ENCODE results near the gene CXCL11. TPM values are rescaled to one million over a fixed set of nuclear protein-coding genes. Genes with fewer than 3 reads are reported as not detected.
"Not testable (repeated sequence)": the region's sequence is repeated elsewhere in the genome, so short reads cannot be mapped to it uniquely, and the experiment has no call there.

Gene CXCL11
- total RNA-seq, 2 donors from 2014 or later: 2.5 TPM; not detected in 1

DNA sequence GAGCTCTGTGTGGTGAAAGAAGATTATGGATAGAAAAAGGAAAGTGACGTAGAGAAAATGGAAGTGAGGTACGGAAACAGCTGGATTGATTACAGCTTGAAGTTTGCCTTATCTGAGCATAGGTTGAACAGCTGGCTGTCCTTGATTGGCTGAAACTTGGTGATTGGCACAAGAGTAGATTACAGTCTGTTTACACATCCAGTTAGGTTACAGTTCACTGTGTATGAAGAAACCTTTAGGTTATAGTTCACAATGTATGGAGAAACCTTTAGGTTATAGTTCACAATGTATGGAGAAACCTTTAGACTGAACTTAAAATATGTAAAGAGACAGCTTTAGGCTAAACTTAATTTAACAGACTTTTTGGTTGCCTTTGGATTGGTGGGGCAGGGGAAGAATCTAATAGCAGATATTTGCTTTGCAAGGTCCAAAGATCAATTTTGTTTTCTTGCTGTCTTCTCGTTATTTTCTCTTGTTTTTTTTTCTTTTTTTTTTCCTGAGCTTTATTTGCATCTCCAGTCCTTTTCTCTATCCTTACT lies 23.1 kb upstream of the CXCL11 start:
- no peak for DNase-seq (ENCODE audit: low spot score)

DNA sequence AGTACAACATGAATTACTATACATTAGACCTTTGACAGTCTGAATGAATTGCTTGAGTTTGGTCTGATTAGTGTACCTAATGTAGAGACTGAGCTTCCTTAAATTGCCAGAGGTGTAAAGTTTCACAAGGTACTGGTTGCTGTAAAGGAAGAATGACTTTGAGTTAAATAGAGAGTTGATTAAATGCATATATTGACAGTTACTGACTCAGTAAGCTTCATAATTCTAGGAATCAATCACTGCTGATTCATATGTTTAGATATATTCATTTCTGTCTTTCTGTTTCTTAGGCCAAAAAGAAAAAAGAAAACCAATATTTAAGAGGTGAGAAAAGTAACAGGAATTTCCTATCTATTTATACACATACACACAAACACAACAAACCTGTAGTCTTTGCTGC lies 22.4 kb upstream of the CXCL11 start:
- Mint-ChIP-seq H3K9me3 (no peaks in the 10 kb centered on the region), H3K27ac (peak overlapping the region; percentile 11 to 92), H3K27me3 (peaks cover 11 to 28% of the 10 kb centered on the region in 2 donors), H3K4me3 (peak overlapping the region; percentile 70), H3K4me1 (ENCODE audit: low read depth in 2 of 2) (peaks cover 28 to 70% of the 10 kb centered on the region in 2 donors), H3K36me3 (peaks cover 4% of the 10 kb centered on the region)
- peak; percentile 75 to 86 for ATAC-seq
- no peak for DNase-seq (ENCODE audit: low spot score)

More for the DNA sequence above, 23.1 kb upstream of the CXCL11 start:
- Mint-ChIP-seq H3K36me3 (peaks cover 4% of the 10 kb centered on the region), H3K27me3 (peaks cover 6 to 24% of the 10 kb centered on the region in 2 donors), H3K4me1 (ENCODE audit: low read depth in 2 of 2) (peaks cover 28 to 66% of the 10 kb centered on the region in 2 donors), H3K27ac (peak overlapping the region; percentile 11 to 92), H3K4me3 (peak overlapping the region; percentile 70), H3K9me3 (no peaks in the 10 kb centered on the region)
- peak; percentile 43 to 49 for ATAC-seq

DNA sequence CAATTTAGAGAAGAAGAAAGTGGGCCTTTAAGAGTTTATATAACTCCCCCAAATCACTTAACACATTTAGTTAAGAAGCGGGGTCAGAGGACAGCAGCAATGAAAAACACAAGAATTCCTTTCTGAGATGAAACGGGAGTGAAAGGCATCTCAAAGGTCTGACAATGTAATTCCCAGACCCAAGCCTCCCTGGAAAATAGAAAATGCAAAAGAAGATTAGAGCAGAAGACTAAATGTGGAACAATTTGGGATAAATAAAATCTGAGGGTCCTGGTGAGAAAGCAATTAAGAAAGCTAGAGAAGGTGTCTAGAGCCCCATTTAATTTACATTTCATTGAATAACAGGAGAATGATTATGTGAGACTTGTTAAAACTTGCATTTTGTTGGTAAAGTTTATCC lies 19.6 kb upstream of the CXCL11 start:
- DNase-seq (ENCODE audit: low spot score) (no peak), ATAC-seq (no peak)
- Mint-ChIP-seq H3K9me3 (no peaks in the 10 kb centered on the region), H3K27me3 (peaks cover 11 to 20% of the 10 kb centered on the region in 2 donors), H3K27ac (peak overlapping the region; percentile 49 to 72), H3K4me3 (peak overlapping the region; percentile 66), H3K4me1 (ENCODE audit: low read depth in 2 of 2) (peaks cover 21 to 54% of the 10 kb centered on the region in 2 donors), H3K36me3 (peaks cover 4% of the 10 kb centered on the region)

DNA sequence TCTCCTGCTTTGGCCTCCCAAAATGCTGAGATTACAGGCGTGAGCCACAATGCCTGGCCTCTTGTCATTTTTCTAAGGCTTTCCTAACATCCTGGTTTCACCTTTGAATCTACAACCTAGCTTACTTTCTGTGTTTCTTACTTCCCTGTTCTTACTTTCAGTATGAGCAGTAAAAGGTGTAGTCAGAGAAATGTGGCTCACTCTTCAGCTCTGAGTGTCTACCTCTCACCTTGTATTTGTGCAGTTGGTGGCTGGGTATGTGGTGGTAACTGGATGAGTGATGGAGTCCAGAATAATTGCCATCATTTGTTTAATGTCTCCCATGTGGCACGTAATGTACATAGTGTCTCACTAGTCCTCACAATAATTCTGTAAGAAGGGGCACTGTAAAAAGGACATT lies 19.1 kb upstream of the CXCL11 start:
- peaks cover 17 to 50% of the 10 kb centered on the region in 2 donors for H3K4me1 Mint-ChIP-seq (ENCODE audit: low read depth in 2 of 2)
- H3K27ac Mint-ChIP-seq: peak overlapping the region; percentile 49 to 72
- peaks cover 4% of the 10 kb centered on the region for H3K36me3 Mint-ChIP-seq
- no peaks in the 10 kb centered on the region for H3K9me3 Mint-ChIP-seq
- H3K27me3 Mint-ChIP-seq: peaks cover 11 to 19% of the 10 kb centered on the region in 2 donors
- DNase-seq (ENCODE audit: low spot score) (no peak), ATAC-seq (peak; percentile 75 to 84)
- H3K4me3 Mint-ChIP-seq: peak overlapping the region; percentile 66

GRCh38 chr4:76053730-76054129 lies 17.9 kb upstream of the CXCL11 start:
- peaks cover 11 to 17% of the 10 kb centered on the region in 2 donors for H3K27me3 Mint-ChIP-seq
- peak overlapping the region; percentile 40 for H3K4me3 Mint-ChIP-seq
- no peak for DNase-seq (ENCODE audit: low spot score)
- ATAC-seq: no peak
- H3K27ac Mint-ChIP-seq: peak overlapping the region in 1 of 2 donors; percentile 2
- peaks cover 10 to 39% of the 10 kb centered on the region in 2 donors for H3K4me1 Mint-ChIP-seq (ENCODE audit: low read depth in 2 of 2)
- H3K9me3 Mint-ChIP-seq: no peaks in the 10 kb centered on the region
- H3K36me3 Mint-ChIP-seq: peaks cover 4% of the 10 kb centered on the region

GRCh38 chr4:76050560-76051050 lies 14.7 kb upstream of the CXCL11 start:
- H3K4me3 Mint-ChIP-seq; ATAC-seq; DNase-seq (ENCODE audit: low spot score); H3K36me3 Mint-ChIP-seq; H3K9me3 Mint-ChIP-seq; H3K27ac Mint-ChIP-seq: not testable (repeated sequence)
- H3K4me1 Mint-ChIP-seq (ENCODE audit: low read depth in 2 of 2): peaks cover 7 to 15% of the 10 kb centered on the region in 2 donors
- peaks cover 6 to 11% of the 10 kb centered on the region in 2 donors for H3K27me3 Mint-ChIP-seq

DNA sequence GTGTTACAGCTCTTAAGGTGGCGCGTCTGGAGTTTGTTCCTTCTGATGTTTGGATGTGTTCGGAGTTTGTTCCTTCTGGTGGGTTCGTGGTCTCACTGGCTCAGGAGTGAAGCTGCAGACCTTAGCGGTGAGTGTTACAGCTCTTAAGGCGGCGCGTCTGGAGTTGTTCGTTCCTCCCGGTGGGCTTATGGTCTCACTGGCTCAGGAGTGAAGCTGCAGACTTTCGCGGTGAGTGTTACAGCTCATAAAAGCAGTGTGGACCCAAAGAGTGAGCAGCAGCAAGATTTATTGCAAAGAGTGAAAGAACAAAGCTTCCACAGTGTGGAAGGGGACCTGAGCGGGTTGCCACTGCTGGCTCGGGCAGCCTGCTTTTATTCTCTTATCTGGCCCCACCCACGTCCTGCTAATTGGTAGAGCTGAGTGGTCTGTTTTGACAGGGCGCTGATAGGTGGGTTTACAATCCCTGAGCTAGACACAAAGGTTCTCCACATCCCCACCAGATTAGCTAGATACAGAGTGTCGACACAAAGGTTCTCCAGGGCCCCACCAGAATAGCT lies 14.1 kb upstream of the CXCL11 start:
- DNase-seq (ENCODE audit: low spot score); H3K9me3 Mint-ChIP-seq; H3K36me3 Mint-ChIP-seq; H3K27ac Mint-ChIP-seq; ATAC-seq; H3K4me3 Mint-ChIP-seq; H3K27me3 Mint-ChIP-seq; H3K4me1 Mint-ChIP-seq (ENCODE audit: low read depth in 2 of 2): not testable (repeated sequence)

DNA sequence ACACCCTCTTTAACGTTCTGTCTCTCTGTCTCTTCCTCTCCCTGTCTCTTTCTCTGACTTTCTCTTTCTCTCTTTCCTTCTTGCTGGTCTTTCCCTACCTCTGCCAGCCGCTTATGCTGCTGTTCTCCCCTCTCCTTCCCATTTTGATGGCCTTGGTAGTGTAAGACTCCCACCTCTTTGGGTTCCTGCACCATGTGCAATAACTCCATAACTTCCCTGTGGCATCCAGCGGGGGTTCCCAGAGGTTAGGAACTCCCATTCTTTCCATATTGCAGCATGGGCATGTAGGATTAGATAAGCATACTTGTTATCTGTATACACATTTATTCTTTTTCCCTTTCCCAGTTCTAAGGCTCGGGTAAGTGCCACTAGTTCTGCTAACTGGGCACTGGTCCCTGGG lies 8.8 kb upstream of the CXCL11 start:
- not testable (repeated sequence) for DNase-seq (ENCODE audit: low spot score); H3K36me3 Mint-ChIP-seq; H3K9me3 Mint-ChIP-seq; ATAC-seq
- H3K4me1 Mint-ChIP-seq (ENCODE audit: low read depth in 2 of 2): peaks cover 0 to 27% of the 10 kb centered on the region in 2 donors
- H3K27ac Mint-ChIP-seq: peak overlapping the region in 1 of 2 donors; percentile 89
- peaks cover 8 to 11% of the 10 kb centered on the region in 2 donors for H3K27me3 Mint-ChIP-seq
- H3K4me3 Mint-ChIP-seq: peak overlapping the region; percentile 74

- Mint-ChIP-seq H3K4me1 (ENCODE audit: low read depth in 2 of 2) (peaks cover 0 to 27% of the 10 kb centered on the region in 2 donors), H3K4me3 (peak overlapping the region; percentile 80), H3K27me3 (peaks cover 8 to 11% of the 10 kb centered on the region in 2 donors), H3K27ac (peak overlapping the region in 1 of 2 donors; percentile 90)
- not testable (repeated sequence) for DNase-seq (ENCODE audit: low spot score); H3K36me3 Mint-ChIP-seq; H3K9me3 Mint-ChIP-seq; ATAC-seq
Measured at GRCh38 chr4:76043306-76043705, 7.4 kb upstream of the CXCL11 start.

GRCh38 chr4:76042241-76042998 lies 6.5 kb upstream of the CXCL11 start:
- peak in 1 of 2 donors; percentile 89 for ATAC-seq
- Mint-ChIP-seq H3K4me1 (ENCODE audit: low read depth in 2 of 2) (peaks cover 0 to 27% of the 10 kb centered on the region in 2 donors), H3K4me3 (peak overlapping the region; percentile 80), H3K27me3 (peaks cover 8 to 11% of the 10 kb centered on the region in 2 donors), H3K27ac (peak overlapping the region; percentile 35 to 90)
- not testable (repeated sequence) for H3K9me3 Mint-ChIP-seq; DNase-seq (ENCODE audit: low spot score); H3K36me3 Mint-ChIP-seq

DNA sequence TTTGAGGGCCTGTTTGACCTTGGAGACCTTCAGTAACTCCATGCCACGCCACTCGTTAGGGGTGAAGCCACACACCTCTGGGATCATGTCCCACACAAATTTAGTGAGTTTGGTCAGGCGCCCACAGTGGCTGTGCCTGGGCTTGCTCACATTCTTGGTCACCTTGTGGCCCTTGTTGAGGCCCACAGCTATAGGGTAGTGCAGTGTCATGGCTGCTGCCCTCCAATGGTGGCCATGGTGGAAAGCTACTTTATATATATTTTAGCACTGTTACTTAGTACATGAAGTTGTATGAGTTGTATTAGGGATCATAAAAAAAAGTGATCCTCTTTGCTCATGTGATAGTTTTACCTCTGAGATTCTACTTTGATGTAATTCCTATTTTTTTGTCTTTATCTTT lies 985 bp upstream of the CXCL11 start:
- no peaks in the 10 kb centered on the region for H3K9me3 Mint-ChIP-seq
- no peak for ATAC-seq
- H3K4me1 Mint-ChIP-seq (ENCODE audit: low read depth in 2 of 2): peaks cover 3 to 28% of the 10 kb centered on the region in 2 donors
- H3K4me3 Mint-ChIP-seq: no peak overlapping the region
- no peak for DNase-seq (ENCODE audit: low spot score)
- no peak overlapping the region for H3K27ac Mint-ChIP-seq
- peaks cover 8 to 13% of the 10 kb centered on the region in 2 donors for H3K27me3 Mint-ChIP-seq
- no peaks in the 10 kb centered on the region for H3K36me3 Mint-ChIP-seq

GRCh38 chr4:76035141-76035540 lies 729 bp downstream of the CXCL11 start:
- ATAC-seq (peak; percentile 80 to 85), DNase-seq (ENCODE audit: low spot score) (no peak)
- H3K27me3 Mint-ChIP-seq: peaks cover 13 to 14% of the 10 kb centered on the region in 2 donors
- H3K27ac Mint-ChIP-seq: no peak overlapping the region
- H3K36me3 Mint-ChIP-seq: no peaks in the 10 kb centered on the region
- peaks cover 3 to 21% of the 10 kb centered on the region in 2 donors for H3K4me1 Mint-ChIP-seq (ENCODE audit: low read depth in 2 of 2)
- H3K4me3 Mint-ChIP-seq: peak overlapping the region; percentile 26
- H3K9me3 Mint-ChIP-seq: no peaks in the 10 kb centered on the region

DNA sequence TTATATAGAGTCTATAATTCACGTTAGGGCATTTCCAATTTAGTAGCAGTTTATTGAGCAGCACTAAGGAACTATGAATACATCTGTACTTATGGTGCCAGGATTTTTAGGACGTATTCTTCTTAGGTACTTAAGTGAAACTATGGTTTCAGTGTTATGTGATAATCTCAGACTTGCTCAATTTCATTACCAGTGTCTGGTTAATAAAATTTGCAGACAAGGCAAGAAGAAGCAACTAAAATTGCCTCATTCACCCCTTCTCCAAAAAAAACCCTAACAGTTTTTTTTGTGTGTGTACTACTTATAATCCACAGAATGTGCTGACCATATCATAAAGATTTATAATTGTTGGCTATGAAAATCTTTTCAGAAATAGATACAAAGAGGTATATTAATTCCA lies 6.6 kb downstream of the CXCL11 start:
- peaks cover 27 to 36% of the 10 kb centered on the region in 2 donors for H3K27me3 Mint-ChIP-seq
- ATAC-seq (no peak), DNase-seq (ENCODE audit: low spot score) (no peak)
- H3K27ac Mint-ChIP-seq: no peak overlapping the region
- H3K9me3 Mint-ChIP-seq: no peaks in the 10 kb centered on the region
- peaks cover 7 to 33% of the 10 kb centered on the region in 2 donors for H3K4me1 Mint-ChIP-seq (ENCODE audit: low read depth in 2 of 2)
- H3K36me3 Mint-ChIP-seq: no peaks in the 10 kb centered on the region
- H3K4me3 Mint-ChIP-seq: no peak overlapping the region
